HCT116 (cell line): ENCODE measurements around the gene CEP43. TPM values are rescaled to one million over a fixed set of nuclear protein-coding genes. Genes with fewer than 3 reads are reported as not detected.

ENCODE experiments used
- ATAC-seq: fragments of 200-7000 bp; cut with Tn5 transposase; 2 replicates; pipeline ENCODE4 v1.9.1; 2020; ENCODE audit warnings: mild to moderate bottlenecking, moderate library complexity
- BruUV-seq: library from RNA; stranded (reverse); fragments of 400-500 nt; replicated peaks from 2 replicates; lab custom pipeline; 2021; lab: Mats Ljungman, UMichigan
- CTCF ChIA-PET: fragments of 300-600 bp; sonication (Branson Sonifier 250); formaldehyde crosslinking; loops from one replicate; lab custom pipeline; 2021; ENCODE audit warnings: antibody characterized with exemption; lab: Charles Lee
- POLR2A ChIA-PET: fragments of 300-600, 350-600 bp; sonication (Branson Sonifier 250); formaldehyde crosslinking; loops from one replicate; lab custom pipeline; 2021; ENCODE audit warnings: antibody characterized with exemption; lab: Charles Lee
- RAD21 ChIA-PET, 2 experiments: fragments of 300-600 bp; sonication (Branson Sonifier 250); formaldehyde crosslinking; loops; one replicate each; lab custom pipeline; 2023; ENCODE audit warnings: low total read pairs in 2 of 2; ENCODE audit not compliant: uncharacterized antibody in 2 of 2, unreplicated experiment in 2 of 2, low non-redundant PET in 1 of 2; lab: Charles Lee
- DNase-seq: peaks from one replicate; pipeline ENCODE4 v3.0.0-alpha.2; 2010; ENCODE audit warnings: low read depth, low spot score
- H2AFZ ChIP-seq: fragments of 200-600 bp; shearing (Covaris generic), sonication (generic); 2 replicates; pipeline ENCODE4 v1.6.1; 2017; ENCODE audit warnings: low read depth, mixed run types, mixed read lengths, antibody characterized with exemption, low read length; ENCODE audit not compliant: poor library complexity, severe bottlenecking
- H3K27ac ChIP-seq: 2 replicates; pipeline ENCODE4 v1.5.1; 2012; ENCODE audit warnings: low read depth, low read length
- H3K27me3 ChIP-seq: fragments of 200-600 bp; sonication (generic); 2 replicates; pipeline ENCODE4 v1.6.1; 2016; ENCODE audit warnings: mixed run types, low read length, mixed read lengths; ENCODE audit not compliant: insufficient read depth
- H3K36me3 ChIP-seq, 2 experiments: fragments of 200-500 bp in 1 of 2; fragments of 200-600 bp in 1 of 2; sonication (Bioruptor generic) in 1 of 2; sonication (generic) in 1 of 2; 2 replicates each; pipeline versions ENCODE4 v1.5.1 to v1.6.1; 2014 to 2016; ENCODE audit warnings: low read length in 2 of 2, inconsistent platforms in 1 of 2, mixed read lengths in 1 of 2, mixed run types in 1 of 2; ENCODE audit not compliant: insufficient read depth in 2 of 2, control insufficient read depth in 1 of 2
- H3K4me1 ChIP-seq, 2 experiments: fragments of 200-600 bp in 1 of 2; sonication (generic) in 1 of 2; 2 replicates each; pipeline versions ENCODE4 v1.5.1 to v1.6.1; 2012 to 2017; ENCODE audit warnings: low read length in 2 of 2, inconsistent platforms in 1 of 2, mild to moderate bottlenecking in 1 of 2, mixed read lengths in 1 of 2, mixed run types in 1 of 2, moderate library complexity in 1 of 2; ENCODE audit not compliant: insufficient read depth in 2 of 2, control insufficient read depth in 1 of 2
- H3K4me2 ChIP-seq: fragments of 200-600 bp; sonication (generic); 2 replicates; pipeline ENCODE4 v1.6.1; 2017; ENCODE audit warnings: mixed run types, low read length, mixed read lengths
- H3K4me3 ChIP-seq, 2 experiments: fragments of 200-600 bp in 1 of 2; sonication (generic) in 1 of 2; replicated peaks in 1 of 2; 2 replicates each; pipeline ENCODE4 v1.5.1; 2011 to 2016; ENCODE audit warnings: low read length in 2 of 2, control low read depth in 1 of 2, low read depth in 1 of 2, mild to moderate bottlenecking in 1 of 2, mixed read lengths in 1 of 2, mixed run types in 1 of 2
- H3K79me2 ChIP-seq: fragments of 200-600 bp; sonication (generic); 2 replicates; pipeline ENCODE4 v1.6.1; 2017; ENCODE audit warnings: mild to moderate bottlenecking, mixed run types, low read length, moderate library complexity, mixed read lengths; ENCODE audit not compliant: insufficient read depth
- H3K9ac ChIP-seq: fragments of 200-600 bp; sonication (generic); 2 replicates; pipeline ENCODE4 v1.6.1; 2016; ENCODE audit warnings: low read length, mixed read lengths
- H3K9me2 ChIP-seq: fragments of 200-600 bp; sonication (generic), shearing (Covaris generic); 2 replicates; pipeline ENCODE4 v1.6.1; 2017; ENCODE audit warnings: mixed run types, mild to moderate bottlenecking, moderate library complexity; ENCODE audit not compliant: insufficient read depth
- H3K9me3 ChIP-seq, 2 experiments: fragments of 200-500 bp in 1 of 2; fragments of 200-600 bp in 1 of 2; sonication (Bioruptor generic) in 1 of 2; sonication (generic) in 1 of 2; 2 replicates each; pipeline ENCODE4 v1.6.1; 2014 to 2017; ENCODE audit warnings: low read length in 2 of 2, mixed read lengths in 2 of 2, inconsistent platforms in 1 of 2, low read depth in 1 of 2, mild to moderate bottlenecking in 1 of 2, mixed run types in 1 of 2, moderate library complexity in 1 of 2; ENCODE audit not compliant: control insufficient read depth in 1 of 2, insufficient read depth in 1 of 2
- H4K20me1 ChIP-seq: fragments of 200-600 bp; sonication (generic), shearing (Covaris generic); 2 replicates; pipeline ENCODE4 v1.6.1; 2017; ENCODE audit warnings: mixed run types, mild to moderate bottlenecking, moderate library complexity; ENCODE audit not compliant: insufficient read depth
- CBX3 ChIP-seq: IDR thresholded peaks from 2 replicates; pipeline ENCODE4 v1.6.1; 2012; ENCODE audit warnings: low read depth
- CTCF ChIP-seq, 3 experiments: fragments of 200-600 bp in 1 of 3; sonication (generic) in 1 of 3; IDR thresholded peaks in 2 of 3; conservative IDR thresholded peaks in 1 of 3; 2 replicates each; pipeline ENCODE4 v1.5.1; 2012 to 2017; ENCODE audit warnings: low read depth in 2 of 3, low read length in 2 of 3, antibody characterized with exemption in 1 of 3, borderline replicate concordance in 1 of 3, control low read depth in 1 of 3, mild to moderate bottlenecking in 1 of 3, mixed read lengths in 1 of 3, mixed run types in 1 of 3, moderate library complexity in 1 of 3; ENCODE audit not compliant: insufficient read depth in 1 of 3
- EZH2 ChIP-seq: fragments of 200-600 bp; sonication (generic); IDR thresholded peaks from 2 replicates; pipeline ENCODE4 v1.6.1; 2017; ENCODE audit warnings: antibody characterized with exemption, mixed run types
- EZH2phosphoT487 ChIP-seq: fragments of 200-600 bp; IDR thresholded peaks from 2 replicates; pipeline ENCODE4 v1.6.1; 2018; ENCODE audit warnings: antibody characterized with exemption, borderline replicate concordance
- FOSL1 ChIP-seq: IDR thresholded peaks from 2 replicates; pipeline ENCODE4 v1.6.1; 2012; ENCODE audit warnings: low read depth
- MAX ChIP-seq: IDR thresholded peaks from 2 replicates; pipeline ENCODE4 v1.6.1; 2012
- POLR2A ChIP-seq: IDR thresholded peaks from 2 replicates; pipeline ENCODE4 v1.7.0; 2011; ENCODE audit warnings: borderline replicate concordance; ENCODE audit not compliant: insufficient read depth, insufficient read length; ENCODE audit errors: extremely low read depth
- POLR2AphosphoS5 ChIP-seq: IDR thresholded peaks from 2 replicates; pipeline ENCODE4 v1.6.1; 2011; ENCODE audit warnings: mild to moderate bottlenecking, low read depth, low read length, moderate library complexity
- RAD21 ChIP-seq: IDR thresholded peaks from 2 replicates; pipeline ENCODE4 v1.6.1; 2012; ENCODE audit warnings: low read depth, mild to moderate bottlenecking
- REST ChIP-seq: IDR thresholded peaks from 2 replicates; pipeline ENCODE4 v1.6.1; 2012; ENCODE audit warnings: low read depth
- SRF ChIP-seq: IDR thresholded peaks from 2 replicates; pipeline ENCODE4 v1.6.1; 2012; ENCODE audit warnings: low read depth
- TCF7L2 ChIP-seq: IDR thresholded peaks from 2 replicates; pipeline ENCODE4 v1.7.0; 2011; ENCODE audit warnings: borderline replicate concordance, inconsistent platforms; ENCODE audit not compliant: insufficient read depth, insufficient read length; ENCODE audit errors: extremely low read depth
- YY1 ChIP-seq: IDR thresholded peaks from 2 replicates; pipeline ENCODE4 v1.6.1; 2011; ENCODE audit warnings: low read length, low read depth, moderate library complexity, mild to moderate bottlenecking; ENCODE audit not compliant: insufficient replicate concordance; ENCODE audit errors: extremely low read depth
- ZBTB33 ChIP-seq: IDR thresholded peaks from 2 replicates; pipeline ENCODE4 v1.6.1; 2011; ENCODE audit warnings: mild to moderate bottlenecking, low read length, moderate library complexity; ENCODE audit not compliant: insufficient replicate concordance; ENCODE audit errors: extremely low read depth
- ZFX ChIP-seq: fragments of 450-650 bp; IDR thresholded peaks from 2 replicates; pipeline ENCODE4 v1.6.1; 2017
- ZNF274 ChIP-seq: fragments of 200-500 bp; sonication (Bioruptor generic); IDR thresholded peaks from 2 replicates; pipeline ENCODE4 v1.6.1; 2014; ENCODE audit warnings: mild to moderate bottlenecking, low read depth, low read length, inconsistent platforms
- intact Hi-C: fragments of 100-400 bp; cut with micrococcal nuclease; formaldehyde crosslinking; loops from 2 replicates; pipeline ENCODE4 v1.10.0; 2022
- total RNA-seq: library from RNA; stranded (reverse); gene quantifications from one replicate; pipeline ENCODE4 v1.2.1, GENCODE V29; 2021; ENCODE audit not compliant: unreplicated experiment

Gene CEP43
- total RNA-seq, 1 experiment from 2014 or later = 15.8 TPM

- Histone ChIP-seq H4K20me1 (peaks cover 5% of the 10 kb centered on the region; the same call in 1 of the 2 replicates), H3K9ac (no peak overlapping the region), H3K79me2 (no peaks in the 10 kb centered on the region), H2AFZ (no peak overlapping the region), H3K27ac (no peak overlapping the region), H3K27me3 (no peaks in the 10 kb centered on the region), H3K9me3 (no peaks in the 10 kb centered on the region), H3K9me2 (no peaks in the 10 kb centered on the region), H3K4me3 (no peak overlapping the region), H3K4me2 (no peak overlapping the region), H3K36me3 (peaks cover 18 to 21% of the 10 kb centered on the region in 2 experiments), H3K4me1 (no peaks in the 10 kb centered on the region)
- ChIA-PET RAD21 (no interaction called here), CTCF (no interaction called here), POLR2A (no interaction called here)
- no TSS peak for BruUV-seq
- intact Hi-C loops = no loop called here
- TF ChIP-seq CBX3 = no peak
- TF ChIP-seq EZH2phosphoT487 = no peak
- no peak for TF ChIP-seq EZH2
- no peak for TF ChIP-seq TCF7L2
- no peak for TF ChIP-seq POLR2AphosphoS5
- no peak for TF ChIP-seq MAX
- no peak for TF ChIP-seq REST
- TF ChIP-seq ZNF274 = no peak
- TF ChIP-seq RAD21 = no peak
- no peak for TF ChIP-seq POLR2A
- TF ChIP-seq ZBTB33 = no peak
- no peak for TF ChIP-seq SRF
- TF ChIP-seq FOSL1 = no peak
- TF ChIP-seq YY1 = no peak
- no peak for TF ChIP-seq ZFX
- no peak for TF ChIP-seq CTCF (IDR thresholded peaks at IDR 0.05 in 2 of 3, conservative IDR thresholded peaks at IDR 0.05 in 1 of 3; ENCODE audit: borderline replicate concordance in 1 of 3, insufficient read depth in 1 of 3, low read depth in 2 of 3, low read length in 2 of 3)
- DNase-seq = no peak
- no peak for ATAC-seq
Observed at GRCh38 chr6:167020206-167020605, 21.0 kb downstream of the CEP43 start.
